Esophagus squamous epithelium (tissue), 4 donors: ENCODE results near the gene RBKS.

Source experiments
- CTCF ChIP-seq, 6 experiments: fragments of 450-650 bp in 4 of 6; fragments of 200-600 bp in 2 of 6; sonication (generic) in 2 of 6; IDR thresholded peaks; one replicate each; pipeline ENCODE4 v1.5.1; 2016 to 2019; ENCODE audit warnings: antibody characterized with exemption in 6 of 6, mild to moderate bottlenecking in 4 of 6, moderate library complexity in 4 of 6
- POLR2A ChIP-seq, 4 donors: fragments of 450-650 bp; IDR thresholded peaks; one replicate each; pipeline ENCODE4 v1.6.1; 2017; ENCODE audit warnings: antibody characterized with exemption in 4 of 4, mild to moderate bottlenecking in 4 of 4, moderate library complexity in 3 of 4

GRCh38 chr2:27776097-27776496 is 114.1 kb downstream of the RBKS start:
- no peak for TF ChIP-seq POLR2A (IDR thresholded peaks at IDR 0.05)
- TF ChIP-seq CTCF (IDR thresholded peaks at IDR 0.05), result no peak
